ENCODE measurements around the gene RASSF7. TPM values are rescaled to one million over a fixed set of nuclear protein-coding genes. Genes with fewer than 3 reads are reported as not detected.
A peak's percentile ranks its signal among the peaks of the same experiment; 100 is the strongest.

Gene RASSF7
- total and polyA plus RNA-seq, 2 of the 8 experiments (the other 6 are each of a cell fraction or from before 2014, with no cell fraction given): 22.3 to 43.9 TPM

DNA sequence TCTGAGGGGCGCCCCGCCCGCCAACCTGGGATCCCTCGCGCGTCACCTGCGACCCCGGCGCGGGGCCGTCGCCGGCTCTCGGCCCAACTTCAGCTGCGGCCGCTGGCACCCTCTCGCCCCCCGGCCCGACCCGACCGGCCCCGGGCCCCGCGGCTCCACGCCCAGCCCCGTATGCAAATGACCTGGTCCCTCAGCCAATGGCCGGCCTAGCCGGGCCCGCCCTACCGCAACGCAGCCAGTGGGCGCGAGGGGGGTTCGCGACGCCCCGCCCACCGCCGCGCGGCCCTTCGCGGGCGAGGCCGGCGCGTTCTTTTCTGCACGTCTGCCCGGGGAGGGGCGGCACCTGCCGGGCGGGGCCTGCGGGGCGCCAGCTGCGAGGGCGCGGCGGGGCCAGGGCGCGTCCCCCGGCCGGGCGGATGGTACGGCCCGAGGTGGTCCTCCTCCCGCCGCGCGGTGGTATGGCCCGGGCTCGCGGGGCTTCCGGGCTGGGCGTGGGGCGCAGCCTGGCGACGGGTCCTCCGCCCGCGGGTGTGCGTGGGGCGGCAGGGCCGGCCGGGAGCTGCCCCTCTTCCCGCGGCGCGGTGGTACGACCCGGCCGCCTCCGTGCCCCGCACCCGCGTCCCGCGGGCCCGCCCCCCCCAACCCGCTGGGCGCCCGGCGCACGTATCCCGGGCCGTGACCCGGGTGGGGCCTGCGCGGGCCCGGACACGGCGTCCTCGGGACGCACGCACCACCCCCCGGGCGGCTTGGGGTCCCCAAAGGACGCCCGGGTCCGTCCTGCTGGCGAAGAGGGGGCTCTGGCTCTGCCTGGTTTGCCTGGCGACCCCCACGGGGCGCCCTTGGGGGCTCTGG lies 7.8 kb downstream of the RASSF7 start:
- Histone ChIP-seq H4K20me1 (replicated peaks in 1 of 2; ENCODE audit: control insufficient read depth in 1 of 2, insufficient read depth in 2 of 2, low read length in 2 of 2) (peaks cover 2 to 23% of the 10 kb centered on the region in 2 experiments), H3K79me2 (ENCODE audit: control insufficient read depth in 1 of 2, insufficient read depth in 2 of 2, low read length in 2 of 2) (no peaks in the 10 kb centered on the region), H3K4me2 (ENCODE audit: insufficient read depth in 1 of 2, low read depth in 2 of 2, low read length in 2 of 2) (peak overlapping the region; percentile 75 to 93), H3K9me3 (ENCODE audit: insufficient read depth in 2 of 2, low read depth in 1 of 2, low read length in 1 of 2) (no peaks in the 10 kb centered on the region), H3K4ac (replicated peaks; ENCODE audit: insufficient read length, low read depth, low read length) (no peak overlapping the region), H3K27me3 (replicated peaks in 1 of 4; ENCODE audit: control insufficient read depth in 3 of 4, extremely low read depth in 1 of 4, insufficient read depth in 3 of 4, low read length in 3 of 4) (peaks cover 0 to 3% (median 1%) of the 10 kb centered on the region in 4 experiments; a peak in 3 of 7 replicates), H3K36me3 (ENCODE audit: control insufficient read depth in 2 of 4, insufficient read depth in 4 of 4, low read length in 3 of 4) (peaks cover 0 to 5% (median 1%) of the 10 kb centered on the region in 4 experiments; a peak in 4 of 8 replicates), H3K23ac (ENCODE audit: insufficient read length) (no peak overlapping the region), H3K18ac (ENCODE audit: extremely low read depth, low read length) (peak overlapping the region; percentile 71), H3K4me3 (ENCODE audit: extremely low read depth in 1 of 4, insufficient read depth in 2 of 4, low read depth in 3 of 4, low read length in 4 of 4) (peak overlapping the region; percentile 43 to 67 (median 52)), H3K4me1 (replicated peaks in 1 of 4; ENCODE audit: control insufficient read depth in 3 of 4, insufficient read depth in 4 of 4, low read length in 3 of 4) (peaks cover 2 to 22% (median 11%) of the 10 kb centered on the region in 4 experiments; a peak in 6 of 7 replicates), H2BK12ac (ENCODE audit: low read depth, low read length) (no peak overlapping the region), H3K27ac (ENCODE audit: low read depth, low read length) (no peak overlapping the region), H4K8ac (ENCODE audit: extremely low read depth, insufficient read depth, low read length) (peak overlapping the region; percentile 45), H3K23me2 (ENCODE audit: low read depth, low read length) (peaks cover 4% of the 10 kb centered on the region; the same call in 1 of the 2 replicates), H3K14ac (ENCODE audit: insufficient read length) (no peak overlapping the region), H2BK120ac (replicated peaks; ENCODE audit: low read depth, low read length) (no peak overlapping the region), H3K79me1 (ENCODE audit: low read depth, low read length) (peaks cover 6% of the 10 kb centered on the region; the same call in 1 of the 2 replicates), H4K5ac (ENCODE audit: insufficient read length, low read depth, low read length) (no peak overlapping the region), H4K91ac (replicated peaks; ENCODE audit: insufficient read length, low read length) (no peak overlapping the region), H2BK15ac (ENCODE audit: low read length) (no peak overlapping the region; the same call in 1 of the 2 replicates), H3K56ac (replicated peaks; ENCODE audit: insufficient read length, low read depth, low read length) (peak overlapping the region; percentile 59), H2BK20ac (ENCODE audit: low read length) (no peak overlapping the region), H2AFZ (ENCODE audit: low read length) (no peak overlapping the region), H2AK5ac (ENCODE audit: low read depth, low read length) (no peak overlapping the region), H3K9ac (replicated peaks in 1 of 4; ENCODE audit: extremely low read depth in 1 of 4, low read depth in 3 of 4, low read length in 3 of 4) (peak overlapping the region in 1 of 4 experiments; percentile 22; a peak in 2 of 7 replicates), H2BK5ac (ENCODE audit: low read depth, low read length) (no peak overlapping the region)
- POLR2A ChIA-PET (ENCODE audit: partially characterized antibody): interaction anchor here (0.6 to 2.0 kb wide), 7 partner anchors 7 to 978 kb away, joined by 3 to 13 read pairs (median 6); partner anchors contain the start of genes LMNTD2 and PNPLA2
- CTCF ChIA-PET (ENCODE audit: partially characterized antibody): interaction anchor here (0.5 to 1.8 kb wide), 2 partner anchors 60 to 159 kb away, joined by 3 to 6 read pairs; no protein-coding TSS in a partner anchor
- FAIRE-seq: no peak
- DNase-seq (ENCODE audit: low read depth in 1 of 2, low spot score in 2 of 2): peak; percentile 67 to 95
- 9% methylated on average over 23 of the region's 123 CpGs; no CpG with 5 or more reads in 1 of the 2 experiments for WGBS, 2 experiments (ENCODE audit: extremely low coverage in 1 of 2, insufficient coverage in 1 of 2, insufficient read length in 1 of 2, insufficient replicate concordance in 2 of 2, low coverage in 1 of 2, low lambda C conversion rate in 2 of 2, missing lambda C conversion rate in 1 of 2)
- no peak for TF ChIP-seq RBBP5 (IDR thresholded peaks at IDR 0.05; ENCODE audit: borderline replicate concordance, low read depth, low read length)
- TF ChIP-seq JUND (IDR thresholded peaks at IDR 0.05; ENCODE audit: low read length): peak; percentile 66; the same call in 1 of the 2 replicates
- TF ChIP-seq, protein P1, sequence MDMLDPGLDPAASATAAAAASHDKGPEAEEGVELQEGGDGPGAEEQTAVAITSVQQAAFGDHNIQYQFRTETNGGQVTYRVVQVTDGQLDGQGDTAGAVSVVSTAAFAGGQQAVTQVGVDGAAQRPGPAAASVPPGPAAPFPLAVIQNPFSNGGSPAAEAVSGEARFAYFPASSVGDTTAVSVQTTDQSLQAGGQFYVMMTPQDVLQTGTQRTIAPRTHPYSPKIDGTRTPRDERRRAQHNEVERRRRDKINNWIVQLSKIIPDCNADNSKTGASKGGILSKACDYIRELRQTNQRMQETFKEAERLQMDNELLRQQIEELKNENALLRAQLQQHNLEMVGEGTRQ (IDR thresholded peaks at IDR 0.05; ENCODE audit: low read length): no peak
- TF ChIP-seq KDM4A (IDR thresholded peaks at IDR 0.05; ENCODE audit: low read depth, low read length, severe bottlenecking): peak; percentile 68
- 0 out of 4 replicates have a peak, but pooled peaks of 1 of the 2 experiments have one; percentile 72 for TF ChIP-seq HDAC2 (IDR thresholded peaks at IDR 0.05; ENCODE audit: borderline replicate concordance in 1 of 2, low read depth in 2 of 2, low read length in 2 of 2)
- TF ChIP-seq POLR2A (IDR thresholded peaks at IDR 0.05; ENCODE audit: control extremely low read depth in 1 of 2, low read depth in 2 of 2, low read length in 2 of 2): no peak
- TF ChIP-seq CREB1 (IDR thresholded peaks at IDR 0.05): peak; percentile 74; the same call in 1 of the 2 replicates
- TF ChIP-seq BACH1 (IDR thresholded peaks at IDR 0.05; ENCODE audit: low read length): peak; percentile 77
- no peak for TF ChIP-seq TBP (IDR thresholded peaks at IDR 0.05; ENCODE audit: low read depth, low read length)
- peak; percentile 69; the same call in 1 of the 2 replicates for TF ChIP-seq CHD1 (IDR thresholded peaks at IDR 0.05; ENCODE audit: low read depth, low read length)
